A549 treated with Mapracorat at 1 μM for 4 hours (cell line): ENCODE measurements around the gene NDUFV1. TPM values are rescaled to one million over a fixed set of nuclear protein-coding genes. Genes with fewer than 3 reads are reported as not detected.

Experiments used
- total RNA-seq: library from RNA; stranded (reverse); fragments of 200-300 nt; extraction: Qiagen RNA extraction; gene quantifications from 5 replicates; pipeline ENCODE4 v1.2.3, GENCODE V29; 2022

NDUFV1 gene
- 144 to 155 TPM (median 149 TPM) in 5 replicates for total RNA-seq

GRCh38 chr11:67606492-67607295 lies at the start of gene NDUFV1:
Gene NDUFV1, plus strand, starts transcription at chr11:67606936. Its CDS starts 69 bp downstream, at chr11:67607005.

DNA sequence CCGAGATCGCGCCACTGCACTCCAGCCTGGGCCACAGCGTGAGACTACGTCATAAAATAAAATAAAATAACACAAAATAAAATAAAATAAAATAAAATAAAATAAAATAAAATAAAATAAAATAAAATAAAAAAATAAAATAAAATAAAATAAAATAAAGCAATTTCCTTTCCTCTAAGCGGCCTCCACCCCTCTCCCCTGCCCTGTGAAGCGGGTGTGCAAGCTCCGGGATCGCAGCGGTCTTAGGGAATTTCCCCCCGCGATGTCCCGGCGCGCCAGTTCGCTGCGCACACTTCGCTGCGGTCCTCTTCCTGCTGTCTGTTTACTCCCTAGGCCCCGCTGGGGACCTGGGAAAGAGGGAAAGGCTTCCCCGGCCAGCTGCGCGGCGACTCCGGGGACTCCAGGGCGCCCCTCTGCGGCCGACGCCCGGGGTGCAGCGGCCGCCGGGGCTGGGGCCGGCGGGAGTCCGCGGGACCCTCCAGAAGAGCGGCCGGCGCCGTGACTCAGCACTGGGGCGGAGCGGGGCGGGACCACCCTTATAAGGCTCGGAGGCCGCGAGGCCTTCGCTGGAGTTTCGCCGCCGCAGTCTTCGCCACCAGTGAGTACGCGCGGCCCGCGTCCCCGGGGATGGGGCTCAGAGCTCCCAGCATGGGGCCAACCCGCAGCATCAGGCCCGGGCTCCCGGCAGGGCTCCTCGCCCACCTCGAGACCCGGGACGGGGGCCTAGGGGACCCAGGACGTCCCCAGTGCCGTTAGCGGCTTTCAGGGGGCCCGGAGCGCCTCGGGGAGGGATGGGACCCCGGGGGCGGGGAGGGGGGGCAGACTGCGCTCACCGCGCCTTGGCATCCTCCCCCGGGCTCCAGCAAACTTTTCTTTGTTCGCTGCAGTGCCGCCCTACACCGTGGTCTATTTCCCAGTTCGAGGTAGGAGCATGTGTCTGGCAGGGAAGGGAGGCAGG lies 23.2 kb upstream of the NDUFV1 start, which contains the start of gene GSTP1:
Gene GSTP1, plus strand, starts transcription at position 566 of the 958 bp plus-strand sequence. Its CDS starts 32 bp downstream, at position 598.

GRCh38 chr11:67629386-67630227 lies 22.9 kb downstream of the NDUFV1 start, which contains the start of gene NUDT8:
Gene NUDT8, minus strand, starts transcription at chr11:67629937. Its CDS starts 26 bp downstream, at chr11:67629911.

GRCh38 chr11:67639438-67639859 lies 32.7 kb downstream of the NDUFV1 start, which contains the start of gene TBX10:
Gene TBX10, minus strand, starts transcription at chr11:67639763. Its CDS starts 291 bp downstream, at chr11:67639472.

Other genes starting within 250 kb of the NDUFV1 start
- 33.6 to 42.2 TPM (median 40.3 TPM) in 5 replicates for gene CLCF1, start 233.3 kb upstream of the NDUFV1 start, total RNA-seq
- 21.8 to 35.3 TPM (median 28.7 TPM) in 5 replicates for gene RAD9A, start 214.9 kb upstream of the NDUFV1 start, total RNA-seq
- 266 to 289 TPM (median 280 TPM) in 5 replicates for gene PPP1CA, start 205.1 kb upstream of the NDUFV1 start, total RNA-seq
- gene TBC1D10C, start 202.9 kb upstream of the NDUFV1 start, total RNA-seq = 0.05 to 0.11 TPM (median 0.07 TPM) in 4 of 5 replicates, not detected in the other
- 0.08 to 0.21 TPM (median 0.13 TPM) in 5 replicates for gene CARNS1, start 191.3 kb upstream of the NDUFV1 start, total RNA-seq
- gene RPS6KB2, start 178.4 kb upstream of the NDUFV1 start, total RNA-seq = 39.1 to 52.9 TPM (median 48.1 TPM) in 5 replicates
- gene PTPRCAP, start 169.3 kb upstream of the NDUFV1 start, total RNA-seq = 0.24 to 0.72 TPM (median 0.29 TPM) in 4 of 5 replicates, not detected in the other
- 49.3 to 62.5 TPM (median 58.8 TPM) in 5 replicates for gene CORO1B, start 163.5 kb upstream of the NDUFV1 start, total RNA-seq
- 0.15 TPM in 1 of 5 replicates, not detected in the others for gene GPR152, start 154.2 kb upstream of the NDUFV1 start, total RNA-seq
- not detected in 5 replicates for gene CABP4, start 151.6 kb upstream of the NDUFV1 start, total RNA-seq
- gene TMEM134, start 137.7 kb upstream of the NDUFV1 start, total RNA-seq = 50.3 to 69.2 TPM (median 65.5 TPM) in 5 replicates
- 36.9 to 47.3 TPM (median 45.7 TPM) in 5 replicates for gene AIP, start 123.9 kb upstream of the NDUFV1 start, total RNA-seq
- 32.0 to 48.9 TPM (median 39.8 TPM) in 5 replicates for gene PITPNM1, start 101.6 kb upstream of the NDUFV1 start, total RNA-seq
- gene CDK2AP2, start 98.8 kb upstream of the NDUFV1 start, total RNA-seq = 57.9 to 85.6 TPM (median 80.6 TPM) in 5 replicates
- gene CABP2, start 83.5 kb upstream of the NDUFV1 start, total RNA-seq = not detected in 5 replicates
- 1,477 to 1,695 TPM (median 1,644 TPM) in 5 replicates for gene GSTP1, start 23.1 kb upstream of the NDUFV1 start, total RNA-seq
- gene NUDT8, start 23.0 kb downstream of the NDUFV1 start, total RNA-seq = 7.1 to 14.5 TPM (median 14.0 TPM) in 5 replicates
- gene TBX10, start 32.8 kb downstream of the NDUFV1 start, total RNA-seq = not detected in 5 replicates
- 0.87 to 1.4 TPM (median 1.2 TPM) in 5 replicates for gene ACY3, start 43.8 kb downstream of the NDUFV1 start, total RNA-seq
- gene ALDH3B2, start 67.7 kb downstream of the NDUFV1 start, total RNA-seq = not detected in 5 replicates